HUES64 (cell line): ENCODE results near the gene TWNK. TPM values are rescaled to one million over a fixed set of nuclear protein-coding genes. Genes with fewer than 3 reads are reported as not detected.
A peak's percentile ranks its signal among the peaks of the same experiment; 100 is the strongest.

ENCODE experiments used
- H3K27ac ChIP-seq: 2 replicates; pipeline ENCODE4 v1.7.0; 2013; ENCODE audit warnings: low read depth, low read length, inconsistent platforms
- H3K27me3 ChIP-seq: 2 replicates; pipeline ENCODE4 v1.6.1; 2013; ENCODE audit warnings: mild to moderate bottlenecking, low read length; ENCODE audit not compliant: insufficient read depth
- H3K36me3 ChIP-seq: 2 replicates; pipeline ENCODE4 v1.6.1; 2013; ENCODE audit warnings: mild to moderate bottlenecking, low read length; ENCODE audit not compliant: insufficient read depth
- H3K4me1 ChIP-seq: 2 replicates; pipeline ENCODE4 v1.6.1; 2013; ENCODE audit warnings: mild to moderate bottlenecking, low read length, moderate library complexity; ENCODE audit not compliant: insufficient read depth
- H3K4me3 ChIP-seq: 2 replicates; pipeline ENCODE4 v1.5.1; 2013; ENCODE audit warnings: mild to moderate bottlenecking, low read length, moderate library complexity
- H3K9ac ChIP-seq: 2 replicates; pipeline ENCODE4 v1.6.1; 2013; ENCODE audit warnings: mild to moderate bottlenecking, low read depth, low read length
- H3K9me3 ChIP-seq: 2 replicates; pipeline ENCODE4 v1.6.1; 2013; ENCODE audit warnings: low read depth, low read length; ENCODE audit not compliant: insufficient read depth
- WGBS: fragments of 150-250, 120-280 bp; methylation state at CpG from one replicate; pipeline ENCODE4 v1.1.7; 2013; ENCODE audit warnings: missing lambda C conversion rate; 5-methylcytosine and 5-hydroxymethylcytosine counted together
- polyA plus RNA-seq, 2 experiments: library from polyadenylated mRNA; stranded (reverse); fragments of 50-300 nt; gene quantifications; one replicate each; pipeline ENCODE4 v1.2.3, GENCODE V29; 2013

Gene TWNK
- 24.2 TPM for polyA plus RNA-seq (2013, experiment 1 of 2)
- 17.8 TPM for polyA plus RNA-seq (2013, experiment 2 of 2)

- Histone ChIP-seq H3K4me3 (peak within 1 kb of the TSS; percentile 81), H3K27ac (peak within 1 kb of the TSS; percentile 65), H3K9ac (peak within 1 kb of the TSS; percentile 86), H3K27me3 (no peaks in the 10 kb centered on the region), H3K4me1 (no peaks in the 10 kb centered on the region), H3K36me3 (peaks cover 48% of the 10 kb centered on the region), H3K9me3 (no peaks in the 10 kb centered on the region)
- WGBS = under 1% methylated on average over 75 of the region's 75 CpGs
Observed at GRCh38 chr10:100986952-100987684, at the start of gene TWNK, which contains the start of gene MRPL43. TWNK (plus strand) TSS chr10:100987543; CDS start chr10:100988211, 668 bp downstream. MRPL43 (minus strand) TSS chr10:100987497; CDS start chr10:100987443, 54 bp downstream.

GRCh38 chr10:100939763-100940344 lies 47.5 kb upstream of the TWNK start:
- Histone ChIP-seq H3K9me3 (no peaks in the 10 kb centered on the region), H3K9ac (no peak overlapping the region), H3K4me3 (no peak overlapping the region), H3K27ac (no peak overlapping the region), H3K36me3 (peaks cover 79% of the 10 kb centered on the region), H3K4me1 (no peaks in the 10 kb centered on the region), H3K27me3 (no peaks in the 10 kb centered on the region)

DNA sequence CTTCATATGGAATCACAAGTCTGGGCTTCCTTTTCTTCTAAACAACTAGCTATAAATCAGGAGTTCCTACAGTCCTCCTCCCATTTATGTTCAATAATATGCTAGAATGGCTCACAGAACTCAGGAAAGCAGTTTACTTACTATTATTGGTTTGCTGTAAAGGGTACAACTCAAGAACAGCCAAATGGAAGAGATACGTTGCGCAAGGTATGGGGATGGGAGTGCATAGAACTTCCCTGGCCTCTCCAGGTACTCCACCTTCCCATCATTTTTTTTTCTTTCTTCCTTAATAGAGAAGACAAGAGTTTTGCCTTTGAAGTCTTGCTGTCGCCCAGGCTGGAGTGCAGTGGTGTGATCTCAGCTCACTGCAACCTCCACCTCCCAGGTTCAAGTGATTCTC lies 45.1 kb upstream of the TWNK start:
- H3K4me3 ChIP-seq = no peak overlapping the region
- 84% methylated on average over 3 of the region's 3 CpGs for WGBS
- no peaks in the 10 kb centered on the region for H3K4me1 ChIP-seq
- H3K36me3 ChIP-seq = peaks cover 91% of the 10 kb centered on the region
- no peaks in the 10 kb centered on the region for H3K27me3 ChIP-seq
- no peak overlapping the region for H3K9ac ChIP-seq
- no peaks in the 10 kb centered on the region for H3K9me3 ChIP-seq
- H3K27ac ChIP-seq = no peak overlapping the region

DNA sequence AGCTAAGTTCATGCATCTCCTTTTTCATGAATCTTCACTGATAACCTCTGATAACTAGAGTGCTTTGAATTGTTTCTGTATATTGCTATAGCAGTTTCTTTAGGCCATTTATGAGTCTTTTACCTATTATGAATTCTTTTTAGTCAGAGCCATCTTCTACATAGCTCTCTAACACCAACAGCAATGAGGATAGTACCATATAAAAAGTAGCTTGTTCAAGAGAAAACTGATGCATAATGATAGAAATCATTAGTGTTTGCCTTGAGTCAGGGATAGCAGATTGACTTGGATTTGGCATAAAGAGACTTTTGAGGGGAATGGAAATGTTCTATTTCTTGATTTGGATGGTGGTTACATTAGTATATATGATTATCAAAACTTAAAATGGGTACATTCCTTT lies 43.8 kb upstream of the TWNK start:
- Histone ChIP-seq H3K36me3 (peaks cover 91% of the 10 kb centered on the region), H3K9me3 (no peaks in the 10 kb centered on the region)

DNA sequence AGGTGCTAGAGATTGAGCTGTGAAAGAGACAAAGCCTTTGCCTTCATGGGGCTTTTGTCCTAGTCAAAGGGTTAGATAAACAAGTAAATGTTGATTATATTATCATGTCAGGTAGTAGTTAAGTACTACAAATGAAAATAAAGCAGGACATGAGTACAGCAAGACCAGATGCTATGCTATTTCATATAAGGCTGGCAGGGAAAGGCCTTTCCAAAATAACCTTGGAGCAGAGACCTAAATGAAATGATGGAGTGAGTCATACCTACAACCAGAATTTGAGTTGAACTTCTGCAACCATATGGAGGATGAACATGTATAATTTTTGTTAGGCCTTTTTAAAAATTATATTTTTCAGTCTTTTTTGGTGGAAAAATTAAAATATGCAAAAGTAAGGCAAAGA lies 41.6 kb upstream of the TWNK start:
- Histone ChIP-seq H3K9ac (no peak overlapping the region), H3K4me1 (no peaks in the 10 kb centered on the region), H3K27ac (no peak overlapping the region), H3K36me3 (peaks cover 92% of the 10 kb centered on the region), H3K27me3 (no peaks in the 10 kb centered on the region), H3K4me3 (no peak overlapping the region), H3K9me3 (no peaks in the 10 kb centered on the region)

More for the DNA sequence above, 43.8 kb upstream of the TWNK start:
- no peak overlapping the region for H3K27ac ChIP-seq
- no peaks in the 10 kb centered on the region for H3K4me1 ChIP-seq
- no peaks in the 10 kb centered on the region for H3K27me3 ChIP-seq
- no peak overlapping the region for H3K4me3 ChIP-seq
- no peak overlapping the region for H3K9ac ChIP-seq

DNA sequence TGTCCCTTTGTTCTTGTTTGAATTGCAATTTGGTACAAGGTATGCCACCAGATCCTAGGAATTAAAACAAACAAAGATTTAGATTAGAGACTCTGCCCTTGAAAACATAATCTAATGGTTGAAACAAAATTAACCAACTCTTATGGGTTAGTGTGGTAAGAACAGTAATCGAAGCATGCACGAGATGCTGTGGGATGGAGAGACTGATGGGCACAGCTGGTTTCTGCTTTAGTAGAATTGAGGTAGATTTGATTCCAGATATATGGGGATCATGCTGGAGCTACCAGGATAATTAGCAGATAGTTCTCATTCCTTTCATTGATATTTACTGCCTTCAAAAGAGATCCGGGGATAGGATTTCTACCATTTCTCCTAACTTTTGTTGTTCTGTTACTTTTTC lies 38.4 kb upstream of the TWNK start:
- 96% methylated on average over 3 of the region's 3 CpGs for WGBS

GRCh38 chr10:100960251-100960650 lies 27.1 kb upstream of the TWNK start:
- no peak overlapping the region for H3K4me3 ChIP-seq
- H3K36me3 ChIP-seq = peaks cover 78% of the 10 kb centered on the region
- no peaks in the 10 kb centered on the region for H3K4me1 ChIP-seq
- no peak overlapping the region for H3K27ac ChIP-seq
- H3K27me3 ChIP-seq = no peaks in the 10 kb centered on the region
- H3K9ac ChIP-seq = no peak overlapping the region
- no peaks in the 10 kb centered on the region for H3K9me3 ChIP-seq

More for the DNA sequence above, 38.4 kb upstream of the TWNK start:
- Histone ChIP-seq H3K9me3 (no peaks in the 10 kb centered on the region), H3K4me1 (no peaks in the 10 kb centered on the region), H3K27me3 (no peaks in the 10 kb centered on the region), H3K36me3 (peaks cover 76% of the 10 kb centered on the region), H3K9ac (no peak overlapping the region), H3K4me3 (no peak overlapping the region), H3K27ac (no peak overlapping the region)

- H3K4me3 ChIP-seq = no peak overlapping the region
- no peak overlapping the region for H3K27ac ChIP-seq
- H3K36me3 ChIP-seq = peaks cover 65% of the 10 kb centered on the region
- no peaks in the 10 kb centered on the region for H3K27me3 ChIP-seq
- H3K4me1 ChIP-seq = no peaks in the 10 kb centered on the region
- no peaks in the 10 kb centered on the region for H3K9me3 ChIP-seq
- no peak overlapping the region for H3K9ac ChIP-seq
- WGBS = 79% methylated on average over 4 of the region's 4 CpGs
Observed at GRCh38 chr10:100962351-100963080, 24.8 kb upstream of the TWNK start.

DNA sequence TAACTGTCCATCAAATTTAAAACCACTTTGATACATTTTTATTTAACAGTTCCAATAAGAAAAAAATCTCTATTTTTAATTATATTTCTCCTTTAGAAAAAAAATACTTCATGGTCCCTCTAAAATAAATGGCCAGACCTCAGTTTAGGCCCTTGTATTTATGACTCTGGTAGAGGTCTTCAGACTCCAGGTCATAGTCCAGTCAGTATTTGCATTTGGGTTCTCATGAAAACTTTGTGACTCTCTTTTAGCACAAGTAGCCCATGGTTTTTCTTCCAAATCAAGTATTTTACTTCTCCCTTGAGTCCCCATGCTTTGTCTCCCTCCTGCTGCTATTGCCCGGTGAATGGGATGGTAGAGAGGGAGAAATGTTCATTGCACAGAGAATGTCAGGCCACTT lies 23.5 kb upstream of the TWNK start:
- no peak overlapping the region for H3K9ac ChIP-seq
- H3K4me3 ChIP-seq = no peak overlapping the region
- H3K4me1 ChIP-seq = no peaks in the 10 kb centered on the region
- H3K27ac ChIP-seq = no peak overlapping the region
- H3K27me3 ChIP-seq = peaks cover 3% of the 10 kb centered on the region; the same call in 1 of the 2 replicates
- H3K9me3 ChIP-seq = no peaks in the 10 kb centered on the region
- H3K36me3 ChIP-seq = peaks cover 54% of the 10 kb centered on the region
- WGBS = 95% methylated on average over 1 of the region's 1 CpG

DNA sequence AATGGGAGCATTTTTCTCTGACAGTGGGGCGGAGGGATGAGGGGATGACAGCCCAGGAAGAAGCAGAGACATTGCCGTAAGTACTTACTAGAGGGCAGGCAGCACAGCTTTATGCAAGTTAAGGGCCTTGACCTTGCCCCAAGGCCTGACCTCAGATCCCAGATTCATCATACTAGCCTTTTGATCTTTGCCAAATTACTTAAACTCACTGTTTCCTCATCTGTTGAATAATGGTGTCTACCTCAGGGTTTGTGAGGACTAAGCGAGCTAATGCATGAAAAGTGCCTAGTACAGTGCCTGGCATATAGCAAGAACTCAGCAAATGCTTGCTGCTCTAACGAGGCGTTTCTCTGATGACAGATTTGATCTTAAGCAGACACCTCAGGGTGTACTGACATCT lies 21.5 kb upstream of the TWNK start:
- H3K27ac ChIP-seq = no peak overlapping the region
- no peaks in the 10 kb centered on the region for H3K9me3 ChIP-seq
- H3K4me1 ChIP-seq = no peaks in the 10 kb centered on the region
- peaks cover 35% of the 10 kb centered on the region for H3K36me3 ChIP-seq
- H3K27me3 ChIP-seq = peaks cover 8% of the 10 kb centered on the region
- H3K4me3 ChIP-seq = no peak overlapping the region
- H3K9ac ChIP-seq = no peak overlapping the region
- WGBS = 77% methylated on average over 5 of the region's 5 CpGs

DNA sequence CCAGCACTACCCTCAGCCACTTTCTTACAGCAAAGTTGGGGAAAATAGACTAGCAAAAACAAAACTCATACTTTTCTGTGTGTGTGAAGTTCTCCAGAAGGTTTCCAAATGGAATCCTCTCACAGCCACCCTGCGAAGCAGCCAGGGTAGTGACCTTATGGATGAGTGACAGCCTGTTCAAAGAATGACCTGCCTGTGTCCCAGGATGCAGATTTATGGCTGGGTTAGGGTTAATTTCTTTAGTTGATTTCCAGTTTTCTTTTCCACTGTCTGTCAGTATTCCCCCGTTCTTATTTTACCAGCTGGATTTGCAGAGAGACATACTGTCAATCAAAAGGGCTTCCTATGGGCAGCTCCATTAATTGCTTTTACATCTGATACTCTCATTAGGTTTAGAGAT lies 20.5 kb upstream of the TWNK start:
- H3K4me1 ChIP-seq = peaks cover 9% of the 10 kb centered on the region; the same call in 1 of the 2 replicates
- H3K9me3 ChIP-seq = no peaks in the 10 kb centered on the region
- peaks cover 27% of the 10 kb centered on the region for H3K36me3 ChIP-seq
- H3K27me3 ChIP-seq = peaks cover 8% of the 10 kb centered on the region
- no peak overlapping the region for H3K9ac ChIP-seq
- no peak overlapping the region for H3K4me3 ChIP-seq
- H3K27ac ChIP-seq = no peak overlapping the region
- WGBS = 85% methylated on average over 2 of the region's 2 CpGs
